OCI-LY7 (cell line): ENCODE measurements around the gene UHRF2.
"Not testable (repeated sequence)": the region's sequence is repeated elsewhere in the genome, so short reads cannot be mapped to it uniquely, and the experiment has no call there.

ENCODE experiments used
- EZH2phosphoT487 ChIP-seq: fragments of 200-600 bp; sonication (generic); IDR thresholded peaks from 2 replicates; pipeline ENCODE4 v1.6.1; 2018; ENCODE audit warnings: low read depth, borderline replicate concordance, mild to moderate bottlenecking, mixed run types, antibody characterized with exemption, low read length, moderate library complexity, mixed read lengths
- TF ChIP-seq, protein P1 (sequence below): fragments of 200-600 bp; sonication (generic); conservative IDR thresholded peaks from 2 replicates; pipeline ENCODE4 v1.5.1; 2014; ENCODE audit warnings: mild to moderate bottlenecking, antibody characterized with exemption, low read length, moderate library complexity, mixed read lengths

DNA sequence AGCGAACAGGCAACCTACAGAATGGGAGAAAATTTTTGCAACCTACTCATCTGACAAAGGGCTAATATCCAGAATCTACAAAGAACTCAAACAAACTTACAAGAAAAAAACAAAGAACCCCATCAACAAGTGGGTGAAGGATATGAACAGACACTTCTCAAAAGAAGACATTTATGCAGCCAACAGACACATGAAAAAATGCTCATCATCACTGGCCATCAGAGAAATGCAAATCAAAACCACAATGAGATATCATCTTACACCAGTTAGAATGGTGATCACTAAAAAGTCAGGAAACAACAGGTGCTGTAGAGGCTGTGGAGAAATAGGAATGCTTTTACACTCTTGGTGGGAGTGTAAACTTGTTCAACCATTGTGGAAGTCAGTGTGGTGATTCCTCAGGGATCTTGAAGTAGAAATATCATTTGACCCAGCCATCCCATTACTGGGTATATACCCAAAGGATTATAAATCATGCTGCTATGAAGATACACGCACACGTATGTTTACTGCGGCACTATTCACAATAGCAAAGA is 31.5 kb upstream of the UHRF2 start:
- TF ChIP-seq, protein P1, sequence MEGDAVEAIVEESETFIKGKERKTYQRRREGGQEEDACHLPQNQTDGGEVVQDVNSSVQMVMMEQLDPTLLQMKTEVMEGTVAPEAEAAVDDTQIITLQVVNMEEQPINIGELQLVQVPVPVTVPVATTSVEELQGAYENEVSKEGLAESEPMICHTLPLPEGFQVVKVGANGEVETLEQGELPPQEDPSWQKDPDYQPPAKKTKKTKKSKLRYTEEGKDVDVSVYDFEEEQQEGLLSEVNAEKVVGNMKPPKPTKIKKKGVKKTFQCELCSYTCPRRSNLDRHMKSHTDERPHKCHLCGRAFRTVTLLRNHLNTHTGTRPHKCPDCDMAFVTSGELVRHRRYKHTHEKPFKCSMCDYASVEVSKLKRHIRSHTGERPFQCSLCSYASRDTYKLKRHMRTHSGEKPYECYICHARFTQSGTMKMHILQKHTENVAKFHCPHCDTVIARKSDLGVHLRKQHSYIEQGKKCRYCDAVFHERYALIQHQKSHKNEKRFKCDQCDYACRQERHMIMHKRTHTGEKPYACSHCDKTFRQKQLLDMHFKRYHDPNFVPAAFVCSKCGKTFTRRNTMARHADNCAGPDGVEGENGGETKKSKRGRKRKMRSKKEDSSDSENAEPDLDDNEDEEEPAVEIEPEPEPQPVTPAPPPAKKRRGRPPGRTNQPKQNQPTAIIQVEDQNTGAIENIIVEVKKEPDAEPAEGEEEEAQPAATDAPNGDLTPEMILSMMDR, result not testable (repeated sequence)
- TF ChIP-seq EZH2phosphoT487, result not testable (repeated sequence)
